ENCODE data around the gene PCDH15. TPM values are rescaled to one million over a fixed set of nuclear protein-coding genes. Genes with fewer than 3 reads are reported as not detected.

Gene PCDH15
- total and polyA plus RNA-seq, 2 of the 8 experiments (the other 6 are each of a cell fraction or from before 2014, with no cell fraction given) = 0.11 TPM; not detected in 1

GRCh38 chr10:54666192-54666591 lies 134.8 kb downstream of the PCDH15 start:
- Histone ChIP-seq H3K4me1 (replicated peaks in 1 of 4; ENCODE audit: control insufficient read depth in 3 of 4, insufficient read depth in 4 of 4, low read length in 3 of 4) (no peaks in the 10 kb centered on the region), H4K91ac (replicated peaks; ENCODE audit: insufficient read length, low read length) (no peak overlapping the region), H2BK20ac (ENCODE audit: low read length) (no peak overlapping the region), H3K14ac (ENCODE audit: insufficient read length) (no peak overlapping the region), H3K4ac (replicated peaks; ENCODE audit: insufficient read length, low read depth, low read length) (no peak overlapping the region), H3K36me3 (ENCODE audit: control insufficient read depth in 2 of 4, insufficient read depth in 4 of 4, low read length in 3 of 4) (no peaks in the 10 kb centered on the region), H3K23me2 (ENCODE audit: low read depth, low read length) (no peaks in the 10 kb centered on the region), H4K20me1 (replicated peaks in 1 of 2; ENCODE audit: control insufficient read depth in 1 of 2, insufficient read depth in 2 of 2, low read length in 2 of 2) (no peaks in the 10 kb centered on the region), H3K27ac (ENCODE audit: low read depth, low read length) (no peak overlapping the region), H3K56ac (replicated peaks; ENCODE audit: insufficient read length, low read depth, low read length) (no peak overlapping the region), H4K5ac (ENCODE audit: insufficient read length, low read depth, low read length) (no peak overlapping the region), H2BK120ac (replicated peaks; ENCODE audit: low read depth, low read length) (no peak overlapping the region), H3K9me3 (ENCODE audit: insufficient read depth in 2 of 2, low read depth in 1 of 2, low read length in 1 of 2) (no peaks in the 10 kb centered on the region), H2BK12ac (ENCODE audit: low read depth, low read length) (no peak overlapping the region), H2BK5ac (ENCODE audit: low read depth, low read length) (no peak overlapping the region), H2BK15ac (ENCODE audit: low read length) (no peak overlapping the region), H2AFZ (ENCODE audit: low read length) (no peak overlapping the region), H3K4me3 (ENCODE audit: extremely low read depth in 1 of 4, insufficient read depth in 2 of 4, low read depth in 3 of 4, low read length in 4 of 4) (no peak overlapping the region), H3K79me1 (ENCODE audit: low read depth, low read length) (no peaks in the 10 kb centered on the region), H2AK5ac (ENCODE audit: low read depth, low read length) (no peak overlapping the region), H3K27me3 (replicated peaks in 1 of 4; ENCODE audit: control insufficient read depth in 3 of 4, extremely low read depth in 1 of 4, insufficient read depth in 3 of 4, low read length in 3 of 4) (peaks cover 0 to 1% (median 0%) of the 10 kb centered on the region in 4 experiments; a peak in 1 of 7 replicates), H3K23ac (ENCODE audit: insufficient read length) (no peak overlapping the region), H3K18ac (ENCODE audit: extremely low read depth, low read length) (no peak overlapping the region), H3K9ac (replicated peaks in 1 of 4; ENCODE audit: extremely low read depth in 1 of 4, low read depth in 3 of 4, low read length in 3 of 4) (no peak overlapping the region), H3K4me2 (ENCODE audit: insufficient read depth in 1 of 2, low read depth in 2 of 2, low read length in 2 of 2) (no peak overlapping the region), H4K8ac (ENCODE audit: extremely low read depth, insufficient read depth, low read length) (no peak overlapping the region), H3K79me2 (ENCODE audit: control insufficient read depth in 1 of 2, insufficient read depth in 2 of 2, low read length in 2 of 2) (no peaks in the 10 kb centered on the region)
- DNase-seq (ENCODE audit: low read depth in 1 of 2, low spot score in 2 of 2) (no peak), FAIRE-seq (no peak)
- ChIA-PET CTCF (ENCODE audit: partially characterized antibody) (interaction anchor here (0.7 kb wide), 1 partner anchor 1002 kb away, joined by 3 read pairs; no protein-coding TSS in a partner anchor), POLR2A (ENCODE audit: partially characterized antibody) (no interaction called here)
- TF ChIP-seq KDM1A (IDR thresholded peaks at IDR 0.05; ENCODE audit: borderline replicate concordance, low read length) = no peak
- no peak for TF ChIP-seq SAP30 (IDR thresholded peaks at IDR 0.05; ENCODE audit: insufficient read depth, insufficient replicate concordance, low read length)
- no peak for TF ChIP-seq SP1 (IDR thresholded peaks at IDR 0.05; ENCODE audit: low read depth, low read length)
- no peak for TF ChIP-seq CREB1 (IDR thresholded peaks at IDR 0.05)
- no peak for TF ChIP-seq USF2 (IDR thresholded peaks at IDR 0.05; ENCODE audit: low read length)
- no peak for TF ChIP-seq HDAC2 (IDR thresholded peaks at IDR 0.05; ENCODE audit: borderline replicate concordance in 1 of 2, low read depth in 2 of 2, low read length in 2 of 2)
- no peak for TF ChIP-seq CHD1 (IDR thresholded peaks at IDR 0.05; ENCODE audit: low read depth, low read length)
- TF ChIP-seq MAFK (IDR thresholded peaks at IDR 0.05; ENCODE audit: low read depth, low read length) = no peak
- no peak for TF ChIP-seq TAF7 (optimal IDR thresholded peaks at IDR 0.05; ENCODE audit: borderline replicate concordance, low read depth, low read length)
- no peak for TF ChIP-seq E2F6 (IDR thresholded peaks at IDR 0.05)
- TF ChIP-seq CTBP2 (IDR thresholded peaks at IDR 0.05; ENCODE audit: borderline replicate concordance, insufficient read depth, insufficient read length, low read length) = no peak
- no peak for TF ChIP-seq SUZ12 (IDR thresholded peaks at IDR 0.05; ENCODE audit: low read length)
- TF ChIP-seq POLR2A (IDR thresholded peaks at IDR 0.05; ENCODE audit: control extremely low read depth in 1 of 2, low read depth in 2 of 2, low read length in 2 of 2) = no peak
